NB4 (cell line): ENCODE data around the gene SOX30.

ENCODE experiments used
- DNase-seq: peaks from one replicate; pipeline ENCODE4 v3.0.0; 2010; ENCODE audit warnings: low read depth
- H3K4me3 ChIP-seq: one replicate; pipeline ENCODE4 v1.5.1; 2011; ENCODE audit warnings: mild to moderate bottlenecking, low read depth, low read length, moderate library complexity
- CTCF ChIP-seq: IDR thresholded peaks from one replicate; pipeline ENCODE4 v1.5.1; 2012; ENCODE audit warnings: low read depth, low read length
- MAX ChIP-seq: IDR thresholded peaks from 2 replicates; pipeline ENCODE4 v1.6.1; 2011; ENCODE audit warnings: low read depth, low read length
- MYC ChIP-seq: IDR thresholded peaks from 2 replicates; pipeline ENCODE4 v1.6.1; 2011; ENCODE audit warnings: low read depth, low read length
- POLR2A ChIP-seq: IDR thresholded peaks from 2 replicates; pipeline ENCODE4 v1.6.1; 2011; ENCODE audit warnings: mild to moderate bottlenecking; ENCODE audit not compliant: insufficient read length; ENCODE audit errors: extremely low read depth

SOX30 gene

GRCh38 chr5:157578079-157578780 is 74.0 kb downstream of the SOX30 start:
- H3K4me3 ChIP-seq, result no peak overlapping the region
- no peak for DNase-seq
- TF ChIP-seq MAX, result no peak
- TF ChIP-seq CTCF, result no peak
- TF ChIP-seq POLR2A, result no peak
- TF ChIP-seq MYC, result no peak

- DNase-seq, result no peak
- no peak overlapping the region for H3K4me3 ChIP-seq
- TF ChIP-seq MAX, result no peak
- no peak for TF ChIP-seq POLR2A
- no peak for TF ChIP-seq MYC
Observed at GRCh38 chr5:157576678-157577077, 75.6 kb downstream of the SOX30 start.
